Measurements from ENCODE around the gene NAA25. TPM values are rescaled to one million over a fixed set of nuclear protein-coding genes. Genes with fewer than 3 reads are reported as not detected.
"Not testable (repeated sequence)": the region's sequence is repeated elsewhere in the genome, so short reads cannot be mapped to it uniquely, and the experiment has no call there.

The NAA25 gene
- total RNA-seq, 4 donors from 2014 or later, result 5.3 to 57.4 (median 33.9) TPM

- H3K36me3 ChIP-seq, result no peaks in the 10 kb centered on the region
These were observed 59.2 kb downstream of the NAA25 start for GRCh38 chr12:112049351-112049750.

GRCh38 chr12:112046003-112046402, 62.6 kb downstream of the NAA25 start:
- Histone ChIP-seq H3K4me1 (no peaks in the 10 kb centered on the region), H3K9me3 (no peaks in the 10 kb centered on the region), H3K27me3 (no peaks in the 10 kb centered on the region), H3K27ac (no peak overlapping the region), H3K4me3 (no peak overlapping the region), H3K36me3 (no peaks in the 10 kb centered on the region)
- TF ChIP-seq POLR2A (IDR thresholded peaks at IDR 0.05) (no peak), CTCF (IDR thresholded peaks at IDR 0.05) (no peak)
- intact Hi-C loops (cut with DNase I; ENCODE audit: low total_unique reads), result no loop called here
- DNase-seq, result no peak

More at GRCh38 chr12:112049351-112049750, 59.2 kb downstream of the NAA25 start:
- Histone ChIP-seq H3K27ac (no peak overlapping the region), H3K4me3 (no peak overlapping the region), H3K9me3 (no peaks in the 10 kb centered on the region), H3K4me1 (no peaks in the 10 kb centered on the region), H3K27me3 (no peaks in the 10 kb centered on the region)
- intact Hi-C loops (cut with DNase I; ENCODE audit: low total_unique reads), result no loop called here
- TF ChIP-seq POLR2A (IDR thresholded peaks at IDR 0.05), result no peak
- TF ChIP-seq CTCF (IDR thresholded peaks at IDR 0.05), result no peak
- no peak for DNase-seq

GRCh38 chr12:112036614-112037013, 72.0 kb downstream of the NAA25 start:
- DNase-seq; H3K36me3 ChIP-seq; H3K4me3 ChIP-seq; H3K27me3 ChIP-seq; intact Hi-C loops (cut with DNase I; ENCODE audit: low total_unique reads); H3K4me1 ChIP-seq; H3K27ac ChIP-seq; H3K9me3 ChIP-seq: not testable (repeated sequence)

- Histone ChIP-seq H3K27me3 (no peaks in the 10 kb centered on the region), H3K4me3 (no peak overlapping the region), H3K4me1 (no peaks in the 10 kb centered on the region), H3K9me3 (no peaks in the 10 kb centered on the region), H3K27ac (no peak overlapping the region), H3K36me3 (no peaks in the 10 kb centered on the region)
- intact Hi-C loops (cut with DNase I; ENCODE audit: low total_unique reads), result no loop called here
- no peak for DNase-seq
- no peak for TF ChIP-seq CTCF (IDR thresholded peaks at IDR 0.05)
- TF ChIP-seq POLR2A (IDR thresholded peaks at IDR 0.05), result no peak
These were observed 73.3 kb downstream of the NAA25 start for GRCh38 chr12:112035219-112035785.

GRCh38 chr12:112032292-112032691, 76.3 kb downstream of the NAA25 start:
- no peaks in the 10 kb centered on the region for H3K9me3 ChIP-seq
- intact Hi-C loops (cut with DNase I; ENCODE audit: low total_unique reads), result no loop called here
- DNase-seq, result no peak
- no peak for TF ChIP-seq POLR2A (IDR thresholded peaks at IDR 0.05)
- TF ChIP-seq CTCF (IDR thresholded peaks at IDR 0.05), result no peak
- H3K4me1 ChIP-seq, result no peaks in the 10 kb centered on the region
- no peaks in the 10 kb centered on the region for H3K36me3 ChIP-seq
- no peaks in the 10 kb centered on the region for H3K27me3 ChIP-seq
- H3K4me3 ChIP-seq, result no peak overlapping the region
- H3K27ac ChIP-seq, result no peak overlapping the region

GRCh38 chr12:112031472-112031871, 77.1 kb downstream of the NAA25 start:
- Histone ChIP-seq H3K36me3 (no peaks in the 10 kb centered on the region), H3K4me3 (no peak overlapping the region), H3K27me3 (no peaks in the 10 kb centered on the region), H3K27ac (no peak overlapping the region), H3K9me3 (no peaks in the 10 kb centered on the region), H3K4me1 (no peaks in the 10 kb centered on the region)
- no peak for DNase-seq
- intact Hi-C loops (cut with DNase I; ENCODE audit: low total_unique reads), result no loop called here
- TF ChIP-seq CTCF (IDR thresholded peaks at IDR 0.05), result no peak
- TF ChIP-seq POLR2A (IDR thresholded peaks at IDR 0.05), result no peak
